ENCODE measurements around the gene MACROH2A2.

GRCh38 chr10:70092389-70092718 is 39.7 kb downstream of the MACROH2A2 start:
- TF ChIP-seq POU2F2 (IDR thresholded peaks at IDR 0.05; ENCODE audit: borderline replicate concordance, low read depth, low read length) = no peak
- TF ChIP-seq EZH2 (IDR thresholded peaks at IDR 0.05; ENCODE audit: borderline replicate concordance, control insufficient read depth, low read depth, low read length) = no peak
- no peak for TF ChIP-seq CTCF (IDR thresholded peaks at IDR 0.05 in 2 of 3, conservative IDR thresholded peaks at IDR 0.05 in 1 of 3; ENCODE audit: control insufficient read depth in 2 of 3, extremely low read depth in 1 of 3, insufficient read depth in 1 of 3, low read depth in 3 of 3, low read length in 3 of 3)
- TF ChIP-seq PML (IDR thresholded peaks at IDR 0.05; ENCODE audit: low read length) = no peak
- no peak for TF ChIP-seq ASH2L (IDR thresholded peaks at IDR 0.05; ENCODE audit: borderline replicate concordance, low read depth)
- no peak for TF ChIP-seq TCF3 (IDR thresholded peaks at IDR 0.05; ENCODE audit: borderline replicate concordance, insufficient read depth, low read depth, low read length)
- TF ChIP-seq LARP7 (IDR thresholded peaks at IDR 0.05) = no peak
- TF ChIP-seq POLR2A (IDR thresholded peaks at IDR 0.05; ENCODE audit: low read depth, low read length) = no peak
- TF ChIP-seq POLR2AphosphoS5 (IDR thresholded peaks at IDR 0.05; ENCODE audit: low read length) = no peak
- no peak for TF ChIP-seq DPF2 (IDR thresholded peaks at IDR 0.05)

Data from GM12878 (cell line).